NCI-H2171 treated with DMSO at 0.1 percent for 48 hours (cell line): ENCODE measurements around the gene KDM5C.

Experiments
- DNase-seq: peaks from one replicate; lab custom pipeline; 2025; lab: John Stamatoyannopoulos, UW

KDM5C gene

DNA sequence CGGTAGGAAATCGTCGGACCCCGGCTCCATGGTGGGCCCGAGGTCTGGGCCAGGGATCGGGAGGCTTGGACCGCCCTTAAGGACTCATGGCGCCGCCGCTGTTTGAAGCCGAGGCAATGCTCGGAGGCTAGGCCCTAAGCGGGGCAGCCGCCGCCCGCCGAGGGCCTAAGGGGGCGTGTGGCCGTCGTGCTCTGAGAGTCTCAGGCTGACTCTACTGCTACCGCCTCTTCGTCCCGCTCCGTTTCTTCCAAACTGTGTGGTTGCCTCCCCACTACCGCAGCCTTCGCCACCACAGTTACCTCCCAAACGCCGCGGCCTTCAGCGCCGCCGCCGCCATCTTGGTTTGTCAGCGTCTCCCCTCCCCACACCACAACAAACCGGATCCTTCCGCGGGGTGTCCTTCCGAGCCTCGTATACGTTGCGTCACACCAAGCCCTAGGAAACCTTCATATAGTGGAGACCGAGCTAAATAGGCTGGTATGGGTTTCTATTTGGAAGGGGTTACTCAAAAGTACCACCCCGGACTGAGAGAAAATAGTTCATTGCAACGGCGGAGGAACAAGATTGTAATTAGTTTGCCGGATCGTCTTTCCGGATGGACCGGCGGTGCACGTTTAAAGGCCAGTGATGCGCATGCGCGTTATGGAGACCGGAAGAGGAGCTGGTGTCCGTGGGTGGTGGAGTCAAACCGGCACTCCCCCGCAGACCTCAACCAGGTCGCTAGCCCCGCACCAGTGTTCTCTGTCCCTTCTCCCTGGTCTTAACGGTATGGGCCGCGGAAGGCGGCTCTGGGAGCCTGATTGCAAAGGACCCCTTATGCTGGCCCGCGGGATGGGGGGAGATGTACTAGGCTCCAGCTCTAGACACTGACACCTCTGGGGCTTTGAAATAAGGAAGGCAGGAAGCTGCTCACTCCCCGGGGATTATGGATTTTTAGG is at the start of gene KDM5C:
Gene KDM5C (minus strand): TSS at position 348 of the 938 bp plus-strand sequence. CDS start 318 bp downstream, at position 30.
- peak; percentile 92 for DNase-seq

DNA sequence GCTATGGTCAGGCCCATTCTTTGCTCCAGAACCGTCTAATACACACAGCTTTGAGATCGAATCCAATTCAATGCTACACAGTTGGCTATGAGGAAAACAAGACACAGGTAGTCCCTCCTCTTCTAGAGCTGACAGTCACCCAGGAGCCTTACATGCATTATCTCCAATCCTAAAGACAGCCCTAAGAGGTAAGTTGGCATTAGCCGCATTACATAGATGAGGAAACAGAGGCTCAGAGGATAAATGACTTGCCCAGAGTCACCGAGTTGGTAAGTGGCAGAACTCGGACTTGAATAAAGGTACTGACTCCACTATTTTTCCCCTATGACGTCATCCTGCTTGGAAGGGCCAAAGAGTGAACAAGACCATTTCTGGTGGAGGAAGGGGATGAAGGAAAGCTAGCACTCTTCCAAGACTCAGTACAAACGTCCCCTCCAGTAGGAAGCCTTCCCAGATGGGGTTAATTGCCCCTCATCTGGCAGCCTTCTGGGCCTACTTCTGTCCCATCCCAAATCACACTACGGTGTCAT is 47.9 kb upstream of the KDM5C start:
- no peak for DNase-seq

DNA sequence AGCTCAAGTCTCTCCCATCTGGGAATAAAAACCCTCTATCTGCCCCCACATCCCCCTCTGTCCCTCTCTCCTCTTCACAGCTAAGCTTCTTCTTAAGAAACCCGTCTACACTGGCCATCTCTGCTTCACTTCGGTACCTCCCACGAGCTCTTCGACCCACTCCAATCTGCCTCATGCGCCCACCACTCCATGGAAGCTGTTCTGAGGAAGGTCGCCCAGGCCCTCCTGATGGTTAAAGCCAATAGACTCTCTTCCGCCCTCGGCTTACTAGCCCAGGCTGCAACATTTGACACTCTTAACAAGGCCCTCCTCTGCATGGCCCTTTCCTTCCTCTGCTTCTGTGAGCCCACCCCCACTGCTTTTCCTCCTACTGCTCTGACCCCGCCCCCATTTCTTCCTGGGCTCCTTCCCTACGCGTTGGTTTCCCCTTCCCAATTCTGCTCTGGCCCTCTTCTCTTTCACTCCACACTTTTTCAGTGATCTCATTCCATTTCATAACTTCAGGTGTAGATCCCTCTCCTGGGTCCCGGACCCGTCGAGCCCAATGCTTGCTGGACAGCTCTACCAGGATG is 44.6 kb upstream of the KDM5C start:
- no peak for DNase-seq

DNA sequence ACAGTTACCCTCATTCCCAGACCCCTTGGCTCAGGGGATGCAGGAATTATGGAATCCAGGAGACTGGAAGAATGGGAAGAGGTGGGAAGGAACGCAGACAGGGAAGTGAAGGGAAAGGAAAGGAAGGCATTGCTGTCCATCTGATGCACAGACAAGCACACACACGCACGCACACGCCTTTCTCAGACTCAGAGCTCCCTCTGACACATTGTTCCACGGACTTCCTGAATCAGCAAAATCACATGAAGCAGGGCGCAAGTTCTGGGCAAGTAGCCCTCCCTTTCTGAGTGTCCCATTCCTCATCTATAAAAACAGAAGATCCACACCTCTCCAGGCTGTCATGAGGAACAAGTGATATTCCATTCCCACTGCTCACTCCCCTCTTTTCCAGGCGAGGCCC is 43.2 kb upstream of the KDM5C start:
- no peak for DNase-seq

DNA sequence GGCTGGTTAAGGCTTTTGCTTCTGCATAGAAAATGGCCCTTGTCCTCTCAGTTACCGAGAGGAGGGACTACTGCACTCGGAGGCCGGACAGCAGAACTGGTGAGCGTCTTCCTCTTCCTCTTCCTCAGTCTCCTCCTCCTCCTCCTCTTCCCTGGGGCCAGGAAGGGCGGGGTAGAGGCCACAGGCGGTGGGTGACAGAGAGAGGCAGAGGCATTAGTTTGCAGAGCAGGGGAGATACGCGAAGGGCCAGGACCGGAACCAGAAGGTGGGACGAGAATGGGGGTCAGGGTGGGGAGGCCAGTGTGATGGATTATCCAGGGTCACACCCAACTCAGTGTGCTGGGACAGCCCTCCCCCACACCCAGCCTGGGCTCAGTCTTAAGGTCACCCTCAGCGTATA is 41.9 kb upstream of the KDM5C start:
- DNase-seq, result no peak

DNA sequence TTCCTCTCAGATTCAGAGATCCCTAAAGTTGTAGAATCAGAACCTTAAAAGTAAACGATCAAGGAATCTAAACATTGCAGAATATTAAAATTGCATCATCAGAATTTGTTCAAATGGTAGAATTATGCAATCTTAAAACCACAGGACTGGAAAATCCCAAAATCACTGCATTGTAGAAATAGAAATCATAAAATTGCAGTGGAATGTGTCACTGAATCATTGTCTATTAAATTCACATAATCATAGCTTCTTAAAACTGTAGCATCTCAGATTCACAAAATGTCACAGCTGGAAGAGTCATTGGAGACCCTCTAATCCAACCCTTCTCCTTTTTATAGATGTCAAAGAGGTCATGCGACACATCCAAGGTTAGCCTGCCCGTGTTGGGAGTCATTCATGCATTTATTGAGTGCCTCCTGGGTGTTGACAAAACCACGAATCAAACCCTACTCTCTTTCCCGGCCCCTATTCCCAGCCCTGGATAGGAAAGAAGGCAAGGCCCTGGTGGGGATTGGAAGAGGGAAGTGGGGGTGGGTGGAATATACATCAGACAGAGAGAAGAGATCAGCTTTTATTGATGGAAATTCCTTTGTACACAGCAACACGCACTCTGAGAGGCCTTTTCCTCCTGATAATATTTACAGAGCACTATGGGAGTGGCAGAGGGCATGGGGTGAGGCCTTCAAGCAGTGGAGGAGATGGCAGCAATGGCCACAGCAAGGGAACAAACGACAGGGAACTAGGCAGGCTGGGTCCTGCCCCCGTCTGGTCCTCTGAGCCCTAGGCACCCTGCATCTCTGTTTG is 41.0 kb upstream of the KDM5C start:
- DNase-seq, result no peak

DNA sequence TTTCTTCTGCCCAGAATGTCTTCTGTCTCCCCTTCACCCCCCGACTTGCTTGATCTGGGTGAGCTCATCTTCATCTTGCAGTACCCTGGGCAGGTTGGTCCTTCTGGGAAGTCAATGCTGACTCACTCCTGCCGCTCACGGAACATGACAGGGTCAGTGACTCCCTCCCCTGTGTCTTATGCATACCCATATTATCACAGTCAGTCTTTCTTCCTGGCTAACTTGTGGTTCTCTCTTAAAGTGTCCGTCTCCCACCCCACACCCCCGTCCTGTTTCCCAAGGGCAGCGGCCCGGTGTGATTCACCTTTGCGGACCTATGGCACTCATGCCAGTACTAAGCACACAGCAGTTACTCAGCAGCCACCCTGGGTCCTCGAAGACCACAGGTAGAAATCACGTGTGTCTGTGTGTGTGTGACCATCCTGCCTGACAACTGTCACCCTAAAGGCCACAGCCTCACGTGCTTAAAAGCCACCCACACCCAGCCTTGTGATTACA is 38.6 kb upstream of the KDM5C start:
- no peak for DNase-seq

DNA sequence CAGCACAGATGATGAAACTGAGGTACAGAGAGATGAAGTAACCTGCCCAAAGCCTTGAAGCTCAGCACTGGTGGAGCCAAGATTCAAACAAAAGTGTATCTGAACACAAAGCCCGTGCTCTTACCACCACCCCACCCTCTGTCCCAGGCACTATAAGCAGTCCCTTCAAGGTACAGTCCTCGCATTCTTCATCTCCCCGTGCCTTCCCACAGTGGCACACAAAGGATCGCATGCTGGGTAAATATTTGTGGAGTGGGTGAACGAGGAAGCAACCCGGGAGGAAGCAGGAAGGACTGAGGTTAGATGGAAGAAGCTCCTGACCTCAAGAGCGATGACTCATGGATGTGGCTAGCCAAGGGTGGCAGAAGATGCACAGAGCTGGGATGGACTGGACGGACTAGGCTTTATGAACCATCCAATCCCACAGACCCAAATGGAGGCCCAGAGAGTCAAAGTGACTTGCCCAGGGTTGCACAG is 37.9 kb upstream of the KDM5C start:
- no peak for DNase-seq

DNA sequence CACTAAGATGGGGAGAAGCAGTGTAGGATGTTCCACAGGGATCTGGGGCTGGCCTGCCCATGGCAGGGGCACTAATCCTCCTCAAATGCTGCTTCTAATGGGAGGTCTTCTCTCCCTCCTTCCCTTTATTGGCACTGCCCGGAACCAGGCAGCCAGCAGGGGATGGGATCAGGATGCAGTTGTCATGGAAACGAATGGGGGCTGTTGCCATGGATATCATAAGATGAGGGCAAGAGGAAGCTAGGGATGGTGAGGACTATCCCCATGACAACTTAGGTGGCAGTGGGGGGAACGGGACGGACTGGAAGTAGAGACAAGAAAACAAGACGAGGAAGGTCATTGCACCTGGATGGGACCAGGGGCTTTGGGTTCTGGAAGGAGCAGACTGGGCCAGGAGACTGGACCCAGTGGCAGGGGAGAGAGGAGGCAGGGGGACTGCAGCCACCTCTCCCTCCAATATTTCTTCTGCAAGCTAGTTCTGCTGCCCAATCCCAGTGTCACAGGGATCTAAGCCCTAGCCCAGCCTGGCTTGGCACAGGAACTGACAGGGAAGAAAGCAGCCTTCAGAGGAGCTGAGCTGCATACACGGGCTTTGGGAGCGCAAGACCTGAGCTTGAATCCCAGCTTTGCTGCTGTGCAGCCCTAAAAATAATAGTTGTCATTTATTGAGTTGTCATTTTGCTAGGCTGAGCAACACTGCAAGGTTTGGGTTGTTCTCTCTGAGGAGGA is 37.3 kb upstream of the KDM5C start:
- no peak for DNase-seq

DNA sequence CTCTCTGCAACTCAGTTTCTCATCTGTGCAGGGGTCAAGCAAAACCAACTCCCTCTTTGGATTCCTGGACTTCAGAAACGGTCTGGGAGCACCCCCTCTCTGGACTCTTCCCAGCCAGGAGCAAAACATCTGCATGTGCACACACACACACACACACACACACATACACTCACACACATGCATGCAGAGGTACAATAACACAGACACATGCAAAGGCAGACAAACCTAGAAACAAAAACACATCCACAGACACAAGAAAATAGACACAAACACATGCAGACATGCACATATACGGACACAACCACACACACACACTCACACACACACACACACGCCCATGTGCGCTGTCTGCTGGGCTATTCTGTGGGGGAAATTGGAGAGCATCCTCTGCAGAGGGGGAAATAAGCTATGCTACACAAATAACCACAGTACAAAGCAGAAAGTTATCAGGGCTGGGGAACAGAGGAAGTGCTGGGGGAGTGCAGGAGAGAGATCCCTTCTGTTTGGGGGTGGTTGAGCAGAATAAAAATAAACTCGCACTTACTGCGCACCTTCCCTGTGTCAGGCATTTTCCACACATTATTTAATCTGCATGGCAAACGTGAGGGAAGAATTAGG is 36.5 kb upstream of the KDM5C start:
- DNase-seq, result no peak

DNA sequence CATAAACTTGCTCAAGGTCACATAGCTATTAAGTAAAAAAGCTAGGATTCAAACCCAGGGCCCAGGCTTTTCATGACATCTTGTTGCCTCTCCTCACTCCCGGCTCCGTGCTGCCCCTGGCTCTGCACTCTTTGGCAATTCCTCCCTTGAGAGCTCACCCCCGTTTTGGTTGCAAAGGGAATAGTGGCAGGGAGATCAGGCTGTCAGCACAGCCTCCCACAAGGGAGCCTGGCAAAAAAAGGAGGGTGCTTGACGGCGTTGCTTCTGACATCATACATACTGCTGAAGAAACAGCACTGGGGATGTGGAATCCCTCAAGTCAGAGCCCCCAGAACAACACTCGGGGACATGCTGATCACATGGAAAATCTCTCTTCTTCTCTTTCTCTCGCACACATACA is 35.8 kb upstream of the KDM5C start:
- DNase-seq, result no peak

DNA sequence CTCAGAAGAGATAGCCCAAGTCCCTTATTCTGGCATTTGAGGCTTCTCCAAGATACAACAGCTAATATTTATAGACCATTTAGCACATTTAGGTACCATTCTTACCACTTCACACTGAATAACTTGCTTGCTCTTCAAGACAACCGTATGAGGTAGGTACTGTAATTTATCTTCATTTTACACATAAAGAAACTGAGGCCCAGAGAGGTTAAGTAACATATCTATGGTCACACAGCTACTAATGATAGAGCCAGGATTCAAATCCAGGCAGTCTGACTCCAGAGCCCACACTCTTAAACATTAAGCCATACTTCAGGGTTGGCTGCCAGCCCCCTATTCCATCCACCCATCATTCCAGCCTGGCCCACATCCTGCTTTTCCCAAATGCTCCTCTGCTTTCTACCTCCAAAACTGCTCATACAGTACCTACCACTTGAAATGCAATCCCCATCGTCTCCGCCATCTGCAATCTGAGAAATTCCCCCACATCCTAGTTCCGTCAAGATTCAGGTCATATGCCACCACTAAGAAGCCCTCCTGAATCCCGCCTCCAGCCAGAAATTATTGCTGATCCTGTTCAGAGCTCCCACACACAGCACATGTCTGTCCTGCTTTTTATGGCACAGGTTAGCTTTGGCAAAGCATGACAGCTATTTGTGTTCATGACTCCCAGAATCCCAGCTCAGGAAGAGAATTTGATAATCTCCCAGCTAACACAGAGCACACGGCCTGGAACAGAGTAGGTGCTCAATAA is 32.8 kb upstream of the KDM5C start:
- DNase-seq, result no peak

DNA sequence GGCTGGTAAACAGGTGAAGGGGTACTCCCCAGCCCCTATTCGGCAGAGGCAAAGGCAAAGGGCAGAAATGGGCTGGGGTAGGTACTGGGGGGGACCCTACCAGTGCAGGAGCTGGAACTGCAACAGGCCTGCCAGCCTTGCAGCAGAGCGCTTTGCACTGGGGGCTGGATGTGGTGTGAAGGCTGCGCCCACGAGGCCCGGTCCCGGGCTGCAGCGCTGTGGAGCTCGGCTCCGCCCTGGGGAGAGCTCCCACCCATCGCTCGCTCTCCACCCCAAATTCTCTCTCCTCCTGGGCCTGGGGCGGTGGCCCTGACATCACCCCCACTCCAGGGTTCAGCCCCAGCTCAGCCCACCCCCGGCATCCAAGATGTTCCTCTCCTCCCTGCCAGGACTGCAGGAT is 32.2 kb upstream of the KDM5C start:
- DNase-seq, result no peak

DNA sequence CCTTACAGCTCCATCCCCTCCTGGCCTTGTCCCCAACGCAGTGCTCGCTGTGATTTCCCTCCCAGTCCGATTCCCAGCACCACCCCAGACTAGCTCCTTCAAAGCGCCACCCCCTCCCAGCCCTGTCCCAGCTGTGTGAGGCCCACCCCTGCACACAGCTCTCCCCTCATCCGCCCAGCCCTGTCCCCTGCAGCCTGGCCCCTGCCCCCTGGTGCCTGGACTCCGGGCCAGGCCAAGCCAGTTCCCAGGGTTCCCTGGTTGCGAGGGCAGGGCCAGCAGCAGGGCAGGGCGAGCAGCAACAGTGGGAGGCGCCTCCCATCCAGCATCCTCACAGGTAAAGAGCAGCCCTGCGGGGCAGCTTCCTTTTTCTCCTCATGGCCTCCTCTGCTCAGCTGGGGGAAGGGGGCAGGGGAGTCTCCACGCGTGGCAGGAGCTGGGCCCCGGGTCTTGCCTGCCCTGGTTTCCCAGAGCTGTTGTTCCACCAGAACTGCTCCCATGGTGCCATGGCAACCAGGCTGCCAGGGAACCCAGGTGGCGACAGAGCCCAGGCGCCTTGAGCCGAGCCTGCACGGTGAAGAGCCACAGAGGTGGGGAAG is 31.5 kb upstream of the KDM5C start:
- DNase-seq, result no peak

DNA sequence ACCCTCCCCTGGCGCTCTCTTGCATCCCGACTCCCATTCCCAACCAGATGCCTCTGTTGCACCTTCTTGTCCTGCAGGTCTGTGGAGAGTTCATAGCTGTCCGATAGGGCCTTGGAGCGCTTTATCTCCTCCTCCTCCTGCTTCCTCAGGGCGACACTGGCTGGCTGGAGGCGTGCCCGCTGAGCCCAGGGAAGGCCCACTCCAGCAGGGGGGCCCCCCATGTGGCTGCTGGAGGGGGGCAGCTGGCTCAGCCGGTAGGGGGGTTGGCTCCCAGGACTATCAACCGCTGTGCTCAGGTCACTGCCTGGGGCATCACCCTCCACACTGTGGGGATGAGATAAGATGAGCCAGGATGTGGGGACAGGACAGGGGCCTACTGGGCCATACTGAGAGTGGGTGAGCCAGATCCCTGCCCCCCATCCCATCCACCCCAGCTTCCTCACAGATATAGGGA is 30.8 kb upstream of the KDM5C start:
- no peak for DNase-seq

DNA sequence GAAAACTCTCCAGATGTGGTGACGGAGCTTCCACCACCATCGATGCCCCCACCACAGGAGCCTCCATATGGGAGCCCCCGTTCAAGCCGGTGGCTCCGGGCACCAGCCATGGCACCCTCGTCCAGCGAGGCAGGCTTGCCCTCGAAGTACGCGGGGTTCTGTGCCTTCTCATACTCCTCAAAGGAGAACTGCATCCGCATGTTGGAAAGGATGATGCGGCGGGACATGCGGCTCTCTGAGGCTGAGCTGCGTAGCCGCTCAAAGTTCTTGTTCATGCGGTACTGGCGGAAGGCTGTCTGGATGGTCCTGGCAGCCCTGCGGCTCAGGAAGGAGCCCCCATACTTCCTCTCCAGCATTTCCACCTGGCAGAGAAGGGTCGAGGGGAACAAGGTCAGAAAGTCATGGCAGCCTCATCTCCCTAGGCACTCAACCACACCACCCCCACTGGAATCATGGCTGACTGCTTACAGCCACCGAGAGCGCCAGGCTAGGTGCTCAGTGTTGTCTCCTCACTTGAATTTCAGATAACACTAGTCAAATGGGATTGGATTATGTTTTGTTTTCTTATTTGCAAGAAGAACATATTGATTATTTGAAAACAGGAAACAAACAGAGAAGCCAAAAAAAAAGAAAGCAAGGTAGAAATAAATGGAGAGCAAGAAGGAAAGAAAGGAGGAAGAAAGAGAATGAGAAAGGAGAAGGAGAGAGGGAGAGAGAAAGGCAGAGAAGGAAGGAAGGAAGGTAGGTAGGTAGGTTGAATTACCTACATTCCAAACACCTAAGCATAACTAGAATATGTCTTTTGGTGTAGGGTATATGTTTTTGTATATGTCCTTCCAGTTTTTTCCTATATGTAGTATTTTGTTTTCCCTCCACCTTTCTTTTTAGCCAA is 29.8 kb upstream of the KDM5C start:
- DNase-seq, result no peak

DNA sequence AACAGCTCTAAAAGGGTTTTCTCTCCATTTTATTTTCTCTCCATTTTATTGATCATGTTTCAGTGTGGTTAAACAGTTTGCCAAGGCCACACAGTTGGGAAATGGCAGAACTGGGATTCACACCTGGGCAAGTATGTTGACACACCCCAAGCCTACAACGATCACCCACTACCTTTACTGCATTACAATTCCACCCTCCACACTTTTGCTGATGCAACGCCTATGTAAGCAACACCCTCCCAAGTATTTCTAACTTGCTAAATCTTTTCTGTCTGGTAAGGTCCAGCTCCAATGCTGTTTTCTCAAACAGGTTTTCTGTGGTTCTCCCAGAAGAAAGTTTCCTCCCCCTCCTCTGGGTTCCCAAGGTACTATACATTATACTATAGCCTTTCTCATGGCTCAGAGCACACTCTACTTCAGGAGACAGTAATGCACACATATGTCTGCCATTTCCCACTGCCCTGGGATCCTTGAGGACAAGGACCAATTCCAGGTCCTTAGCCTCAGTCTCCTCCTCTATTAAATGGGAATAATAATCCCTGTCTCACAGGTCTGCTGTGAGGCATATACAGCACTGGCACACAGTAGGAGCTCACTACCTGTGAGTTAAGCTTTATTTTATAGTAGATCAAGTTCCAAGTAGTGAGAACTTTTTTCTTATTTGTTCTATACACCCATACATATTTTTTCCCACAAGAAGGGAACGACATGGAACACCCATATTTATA is 28.4 kb upstream of the KDM5C start:
- DNase-seq, result no peak

DNA sequence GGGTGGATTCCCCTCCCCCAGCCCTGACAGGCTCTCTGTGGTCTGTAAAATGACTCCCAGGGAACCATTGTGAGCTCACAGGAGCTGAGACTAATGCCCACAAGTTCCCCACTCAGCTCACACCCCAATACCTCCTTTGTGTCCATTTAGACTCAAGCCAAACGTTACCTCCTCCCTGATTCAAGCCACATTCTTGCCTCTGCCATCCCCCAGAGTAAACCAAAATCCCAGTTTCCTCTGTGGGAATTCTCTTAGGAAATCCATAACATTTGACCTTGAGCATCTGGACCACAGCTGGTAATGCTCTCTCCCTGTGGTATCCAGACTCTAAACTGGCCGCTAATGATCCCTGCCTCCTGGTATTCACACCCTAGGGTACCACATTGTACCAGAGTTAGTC is 26.3 kb upstream of the KDM5C start:
- DNase-seq, result no peak
